Neural cell (in vitro differentiated cells): ENCODE measurements around the gene KCNG3.

Experiments used
- CTCF ChIP-seq: fragments of 450-650 bp; IDR thresholded peaks from 2 replicates; pipeline ENCODE4 v1.5.1; 2014; ENCODE audit warnings: antibody characterized with exemption, mild to moderate bottlenecking, moderate library complexity; ENCODE audit not compliant: poor library complexity, severe bottlenecking
- EP300 ChIP-seq: fragments of 450-650 bp; conservative IDR thresholded peaks from 2 replicates; pipeline ENCODE4 v1.6.1; 2014; ENCODE audit warnings: antibody characterized with exemption, mild to moderate bottlenecking, moderate library complexity; ENCODE audit not compliant: poor library complexity, severe bottlenecking
- EZH2 ChIP-seq: fragments of 200-600, 300-800 bp; shearing (Covaris generic), sonication (generic); IDR thresholded peaks from 2 replicates; pipeline ENCODE4 v1.6.1; 2014; ENCODE audit warnings: antibody characterized with exemption, low read length, borderline replicate concordance, mild to moderate bottlenecking; ENCODE audit not compliant: insufficient read depth, poor library complexity, severe bottlenecking
- MXI1 ChIP-seq: fragments of 450-650 bp; conservative IDR thresholded peaks from 2 replicates; pipeline ENCODE4 v1.6.1; 2014; ENCODE audit warnings: antibody characterized with exemption, mild to moderate bottlenecking; ENCODE audit not compliant: poor library complexity, severe bottlenecking
- POLR2AphosphoS5 ChIP-seq: IDR thresholded peaks from 2 replicates; pipeline ENCODE4 v1.6.1; 2012
- RAD21 ChIP-seq: fragments of 450-650 bp; conservative IDR thresholded peaks from 2 replicates; pipeline ENCODE4 v1.6.1; 2014; ENCODE audit warnings: antibody characterized with exemption, mild to moderate bottlenecking, moderate library complexity
- REST ChIP-seq: IDR thresholded peaks from 2 replicates; pipeline ENCODE4 v1.6.1; 2012; ENCODE audit warnings: borderline replicate concordance
- SMC3 ChIP-seq: fragments of 450-650 bp; conservative IDR thresholded peaks from 2 replicates; pipeline ENCODE4 v1.6.1; 2014; ENCODE audit warnings: antibody characterized with exemption, mild to moderate bottlenecking, moderate library complexity; ENCODE audit not compliant: poor library complexity
- TAF1 ChIP-seq: IDR thresholded peaks from 2 replicates; pipeline ENCODE4 v1.6.1; 2012; ENCODE audit warnings: low read depth

- no peak for TF ChIP-seq REST
- no peak for TF ChIP-seq CTCF
- no peak for TF ChIP-seq EP300
- no peak for TF ChIP-seq RAD21
- TF ChIP-seq EZH2, result no peak
- TF ChIP-seq MXI1, result no peak
- no peak for TF ChIP-seq SMC3
- TF ChIP-seq TAF1, result no peak
- TF ChIP-seq POLR2AphosphoS5, result no peak
Observed at GRCh38 chr2:42457011-42457410, 36.8 kb downstream of the KCNG3 start.
